A673 (cell line): ENCODE data around the gene SPEM3. TPM values are rescaled to one million over a fixed set of nuclear protein-coding genes. Genes with fewer than 3 reads are reported as not detected.

Experiments
- BruUV-seq: library from RNA; stranded (reverse); fragments of 400-500 nt; replicated peaks from 2 replicates; lab custom pipeline; 2021; lab: Mats Ljungman, UMichigan
- CTCF ChIA-PET: fragments of 300-600 bp; sonication (Branson Sonifier 250); formaldehyde crosslinking; loops from one replicate; lab custom pipeline; 2022; ENCODE audit warnings: antibody characterized with exemption; lab: Charles Lee
- POLR2A ChIA-PET: fragments of 300-600 bp; sonication (Branson Sonifier 250); formaldehyde crosslinking; loops from one replicate; lab custom pipeline; 2022; ENCODE audit warnings: antibody characterized with exemption; ENCODE audit not compliant: low non-redundant PET; lab: Charles Lee
- DNase-seq: peaks from one replicate; pipeline ENCODE4 v3.0.0-alpha.2; 2015; ENCODE audit warnings: low spot score
- H3K27ac ChIP-seq: fragments of 200-600 bp; sonication (generic); 2 replicates; pipeline ENCODE4 v1.5.1; 2016; ENCODE audit warnings: mixed run types, low read depth, mild to moderate bottlenecking, mixed read lengths, antibody characterized with exemption, low read length; ENCODE audit not compliant: poor library complexity, severe bottlenecking
- H3K27me3 ChIP-seq: fragments of 200-600 bp; sonication (generic); replicated peaks from 2 replicates; pipeline ENCODE4 v1.6.1; 2017; ENCODE audit warnings: mixed run types, low read depth, mild to moderate bottlenecking, mixed read lengths, antibody characterized with exemption, low read length; ENCODE audit not compliant: insufficient read depth, poor library complexity
- H3K36me3 ChIP-seq: fragments of 200-600 bp; sonication (generic); 2 replicates; pipeline ENCODE4 v1.6.1; 2016; ENCODE audit warnings: mixed run types, mild to moderate bottlenecking, mixed read lengths, antibody characterized with exemption, low read length; ENCODE audit not compliant: insufficient read depth, poor library complexity, severe bottlenecking
- H3K4me1 ChIP-seq: fragments of 200-600 bp; sonication (generic); 2 replicates; pipeline ENCODE4 v1.6.1; 2017; ENCODE audit warnings: mixed run types, mild to moderate bottlenecking, mixed read lengths, antibody characterized with exemption, low read length; ENCODE audit not compliant: insufficient read depth, poor library complexity, severe bottlenecking
- H3K4me3 ChIP-seq: fragments of 200-600 bp; sonication (generic); 2 replicates; pipeline ENCODE4 v1.5.1; 2016; ENCODE audit warnings: low read depth, mixed run types, mild to moderate bottlenecking, mixed read lengths, low read length; ENCODE audit not compliant: poor library complexity, severe bottlenecking
- H3K9me3 ChIP-seq: fragments of 200-600 bp; sonication (generic); 2 replicates; pipeline ENCODE4 v1.6.1; 2016; ENCODE audit warnings: mixed run types, low read depth, mild to moderate bottlenecking, mixed read lengths, antibody characterized with exemption, low read length; ENCODE audit not compliant: poor library complexity, severe bottlenecking
- EZH2 ChIP-seq: fragments of 200-600 bp; sonication (generic); IDR thresholded peaks from 2 replicates; pipeline ENCODE4 v1.6.1; 2017; ENCODE audit warnings: borderline replicate concordance, low read depth, mild to moderate bottlenecking, mixed read lengths, antibody characterized with exemption, low read length; ENCODE audit not compliant: poor library complexity, severe bottlenecking
- intact Hi-C: fragments of 100-400 bp; cut with micrococcal nuclease; formaldehyde crosslinking; loops from one replicate; pipeline ENCODE4 v1.10.0; 2022; ENCODE audit not compliant: unreplicated experiment
- total RNA-seq: library from RNA; stranded (reverse); gene quantifications from 2 replicates; pipeline ENCODE4 v1.2.3, GENCODE V29; 2021
- TF ChIP-seq, protein P1 (sequence below): fragments of 300-800, 200-600 bp; sonication (generic); conservative IDR thresholded peaks from 2 replicates; pipeline ENCODE4 v1.5.1; 2017; ENCODE audit warnings: low read depth, mild to moderate bottlenecking, antibody characterized with exemption, low read length, moderate library complexity, mixed read lengths

SPEM3 gene
- total RNA-seq, 1 experiment from 2014 or later: not detected

DNA sequence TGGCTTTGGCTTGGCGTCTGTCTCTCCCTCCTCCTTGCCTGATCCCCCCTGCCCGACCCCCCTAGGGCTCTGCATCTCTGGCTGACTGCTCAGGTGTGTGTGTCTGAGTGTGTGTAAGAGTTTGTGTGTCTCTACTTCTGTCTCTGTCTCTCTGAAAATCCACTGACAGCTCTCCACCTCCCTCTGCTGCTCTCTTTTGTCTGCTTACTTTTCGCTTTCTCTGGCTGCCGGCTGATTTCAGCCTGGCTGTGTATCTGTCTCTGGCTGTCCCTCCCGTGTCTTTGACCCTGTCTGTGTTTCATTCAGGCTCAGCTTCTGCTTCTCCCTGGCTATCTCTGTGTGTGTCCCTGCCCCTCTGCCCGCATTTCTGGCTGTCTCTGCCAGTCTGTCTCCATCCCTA, 12.3 kb upstream of the SPEM3 start:
- TF ChIP-seq, protein P1, sequence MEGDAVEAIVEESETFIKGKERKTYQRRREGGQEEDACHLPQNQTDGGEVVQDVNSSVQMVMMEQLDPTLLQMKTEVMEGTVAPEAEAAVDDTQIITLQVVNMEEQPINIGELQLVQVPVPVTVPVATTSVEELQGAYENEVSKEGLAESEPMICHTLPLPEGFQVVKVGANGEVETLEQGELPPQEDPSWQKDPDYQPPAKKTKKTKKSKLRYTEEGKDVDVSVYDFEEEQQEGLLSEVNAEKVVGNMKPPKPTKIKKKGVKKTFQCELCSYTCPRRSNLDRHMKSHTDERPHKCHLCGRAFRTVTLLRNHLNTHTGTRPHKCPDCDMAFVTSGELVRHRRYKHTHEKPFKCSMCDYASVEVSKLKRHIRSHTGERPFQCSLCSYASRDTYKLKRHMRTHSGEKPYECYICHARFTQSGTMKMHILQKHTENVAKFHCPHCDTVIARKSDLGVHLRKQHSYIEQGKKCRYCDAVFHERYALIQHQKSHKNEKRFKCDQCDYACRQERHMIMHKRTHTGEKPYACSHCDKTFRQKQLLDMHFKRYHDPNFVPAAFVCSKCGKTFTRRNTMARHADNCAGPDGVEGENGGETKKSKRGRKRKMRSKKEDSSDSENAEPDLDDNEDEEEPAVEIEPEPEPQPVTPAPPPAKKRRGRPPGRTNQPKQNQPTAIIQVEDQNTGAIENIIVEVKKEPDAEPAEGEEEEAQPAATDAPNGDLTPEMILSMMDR: no peak
- TF ChIP-seq EZH2: no peak
- Histone ChIP-seq H3K4me1 (no peaks in the 10 kb centered on the region), H3K4me3 (no peak overlapping the region), H3K27me3 (no peaks in the 10 kb centered on the region), H3K36me3 (peaks cover 8% of the 10 kb centered on the region), H3K27ac (no peak overlapping the region), H3K9me3 (no peaks in the 10 kb centered on the region)
- POLR2A ChIA-PET: no interaction called here
- no peak for DNase-seq
- CTCF ChIA-PET: interaction anchor here (0.6 kb wide), 1 partner anchor 253 kb away, joined by 3 read pairs; no protein-coding TSS in a partner anchor
- no TSS peak for BruUV-seq
- intact Hi-C loops: no loop called here

DNA sequence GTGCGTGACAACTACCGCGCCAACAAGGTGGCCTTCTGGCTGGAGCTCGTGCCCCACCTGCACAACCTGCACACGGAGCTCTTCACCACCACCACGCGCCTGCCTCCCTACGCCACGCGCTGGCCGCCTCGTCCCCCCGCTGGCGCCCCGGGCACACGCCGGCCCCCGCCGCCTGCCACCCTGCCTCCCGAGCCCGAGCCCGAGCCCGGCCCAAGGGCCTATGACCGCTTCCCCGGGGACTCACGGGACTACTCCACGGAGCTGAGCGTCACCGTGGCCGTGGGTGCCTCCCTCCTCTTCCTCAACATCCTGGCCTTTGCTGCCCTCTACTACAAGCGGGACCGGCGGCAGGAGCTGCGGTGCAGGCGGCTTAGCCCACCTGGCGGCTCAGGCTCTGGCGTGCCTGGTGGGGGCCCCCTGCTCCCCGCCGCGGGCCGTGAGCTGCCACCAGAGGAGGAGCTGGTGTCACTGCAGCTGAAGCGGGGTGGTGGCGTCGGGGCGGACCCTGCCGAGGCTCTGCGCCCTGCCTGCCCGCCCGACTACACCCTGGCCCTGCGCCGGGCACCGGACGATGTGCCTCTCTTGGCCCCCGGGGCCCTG, 11.5 kb upstream of the SPEM3 start:
- intact Hi-C loops: no loop called here
- Histone ChIP-seq H3K36me3 (peaks cover 7% of the 10 kb centered on the region), H3K4me1 (no peaks in the 10 kb centered on the region), H3K27ac (no peak overlapping the region), H3K9me3 (no peaks in the 10 kb centered on the region), H3K4me3 (no peak overlapping the region), H3K27me3 (no peaks in the 10 kb centered on the region)
- POLR2A ChIA-PET: no interaction called here
- TF ChIP-seq EZH2: no peak
- TF ChIP-seq, protein P1: no peak
- BruUV-seq: no TSS peak
- CTCF ChIA-PET: interaction anchor here (0.6 kb wide), 1 partner anchor 252 kb away, joined by 3 read pairs; no protein-coding TSS in a partner anchor
- DNase-seq: no peak

DNA sequence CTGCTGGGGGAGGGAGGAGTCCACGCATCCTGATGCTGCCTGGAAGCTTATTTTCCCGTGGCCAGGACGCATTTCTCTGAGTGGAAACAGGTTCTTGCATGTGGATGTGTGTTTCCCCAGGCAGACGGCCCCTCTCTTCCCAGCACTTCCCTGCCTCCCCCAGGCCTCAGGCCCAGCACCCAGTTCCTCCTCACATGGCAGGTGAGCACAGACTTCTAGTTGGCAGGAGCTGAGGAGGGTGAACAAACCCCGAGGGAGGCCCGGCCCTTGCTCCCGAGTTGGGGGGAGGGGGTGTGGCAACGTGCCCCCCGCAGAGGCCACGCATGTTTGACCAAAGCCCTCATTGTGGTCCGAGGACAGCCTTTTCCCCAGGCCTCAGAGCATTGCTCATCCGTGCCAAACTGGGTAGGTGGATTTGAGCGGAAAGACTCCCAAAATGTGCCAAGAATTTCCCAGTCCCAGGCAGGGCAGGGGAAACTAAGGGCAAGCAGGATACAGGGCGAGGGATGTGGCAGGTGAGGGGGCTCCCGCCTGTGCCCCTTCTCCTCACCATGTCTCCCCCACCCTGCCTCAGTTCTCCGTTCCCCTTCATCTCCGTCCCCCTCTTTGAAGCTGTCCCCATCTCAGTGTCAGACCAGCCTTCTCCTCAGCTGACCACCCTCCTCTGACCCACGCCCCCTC, 10.0 kb upstream of the SPEM3 start:
- Histone ChIP-seq H3K36me3 (peaks cover 3% of the 10 kb centered on the region), H3K4me1 (no peaks in the 10 kb centered on the region), H3K27me3 (no peaks in the 10 kb centered on the region), H3K27ac (no peak overlapping the region), H3K4me3 (no peak overlapping the region), H3K9me3 (no peaks in the 10 kb centered on the region)
- TF ChIP-seq, protein P1: no peak
- TF ChIP-seq EZH2: no peak
- BruUV-seq: no TSS peak
- ChIA-PET POLR2A (no interaction called here), CTCF (no interaction called here)
- DNase-seq: no peak
- intact Hi-C loops: no loop called here
